ENCODE measurements around the gene FKBP7.
"Not testable (repeated sequence)": the region's sequence is repeated elsewhere in the genome, so short reads cannot be mapped to it uniquely, and the experiment has no call there.

The FKBP7 gene, protein sequence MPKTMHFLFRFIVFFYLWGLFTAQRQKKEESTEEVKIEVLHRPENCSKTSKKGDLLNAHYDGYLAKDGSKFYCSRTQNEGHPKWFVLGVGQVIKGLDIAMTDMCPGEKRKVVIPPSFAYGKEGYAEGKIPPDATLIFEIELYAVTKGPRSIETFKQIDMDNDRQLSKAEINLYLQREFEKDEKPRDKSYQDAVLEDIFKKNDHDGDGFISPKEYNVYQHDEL

DNA sequence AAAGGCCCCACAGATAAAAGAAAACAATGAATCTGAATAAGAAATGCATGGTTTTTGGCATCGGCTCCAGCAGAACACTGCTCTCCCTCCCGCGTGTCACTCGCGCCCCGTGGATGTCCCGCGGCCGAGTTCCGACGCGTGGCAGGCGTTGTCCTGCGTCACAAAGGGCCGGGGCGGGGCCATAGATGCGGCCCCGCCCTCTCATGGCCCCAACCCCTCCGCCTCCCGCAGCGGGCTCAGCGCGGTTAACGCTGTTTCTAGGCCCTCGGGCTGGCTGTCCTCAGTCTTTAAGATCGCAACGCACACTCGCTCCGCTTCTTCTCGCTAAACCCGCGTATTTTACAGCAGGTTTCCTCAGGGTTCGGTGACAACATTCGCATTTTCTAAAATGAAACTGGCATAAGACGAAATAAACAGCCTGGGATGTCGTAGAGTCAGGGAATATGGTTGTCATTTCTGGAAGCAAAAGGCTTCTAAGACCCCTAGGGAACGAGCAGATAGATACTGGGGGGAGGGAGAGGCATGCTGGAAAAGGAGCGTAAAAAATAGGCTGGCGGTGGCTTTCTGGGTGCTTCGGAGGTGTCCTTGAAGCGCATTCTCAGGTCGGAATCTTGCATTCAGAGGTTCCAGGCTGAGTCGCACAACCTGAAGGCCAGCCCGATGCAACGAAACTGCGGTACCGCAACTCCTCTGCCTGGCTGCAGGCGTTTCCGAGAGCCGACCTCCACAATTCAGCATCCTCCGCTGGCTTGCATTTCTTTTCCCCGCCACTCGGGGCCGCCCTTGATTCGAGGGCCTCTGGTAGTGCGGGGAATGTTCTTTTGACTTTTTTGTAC lies at the start of gene FKBP7:
Gene FKBP7, minus strand, starts transcription at position 162 of the 836 bp plus-strand sequence. Its CDS starts 101 bp downstream, at position 61.
- DNase-seq: peak; percentile 88

DNA sequence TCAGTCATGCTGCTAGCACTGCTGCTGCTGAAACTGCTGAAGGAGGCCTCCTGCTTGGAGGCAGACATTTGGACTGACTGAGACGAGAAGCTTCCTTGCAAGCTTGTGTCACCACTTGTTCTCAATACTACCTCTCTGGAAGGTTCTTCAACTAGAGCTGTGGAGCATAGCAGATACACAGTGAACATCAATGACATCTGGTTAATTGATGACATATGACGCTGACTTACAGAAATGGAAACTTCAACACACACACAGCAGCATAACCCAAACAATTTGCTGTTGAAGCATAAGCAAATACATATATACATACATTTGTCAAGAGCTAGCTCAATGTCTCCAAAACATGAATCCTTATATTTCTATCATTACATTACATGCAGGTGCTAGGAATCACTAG lies 49.2 kb upstream of the FKBP7 start:
- no peak for DNase-seq

- no peak for DNase-seq
These were observed 47.9 kb upstream of the FKBP7 start for GRCh38 chr2:178526256-178526655.

GRCh38 chr2:178525460-178525859 lies 47.1 kb upstream of the FKBP7 start:
- DNase-seq: not testable (repeated sequence)

GRCh38 chr2:178525010-178525409 lies 46.6 kb upstream of the FKBP7 start:
- not testable (repeated sequence) for DNase-seq

DNA sequence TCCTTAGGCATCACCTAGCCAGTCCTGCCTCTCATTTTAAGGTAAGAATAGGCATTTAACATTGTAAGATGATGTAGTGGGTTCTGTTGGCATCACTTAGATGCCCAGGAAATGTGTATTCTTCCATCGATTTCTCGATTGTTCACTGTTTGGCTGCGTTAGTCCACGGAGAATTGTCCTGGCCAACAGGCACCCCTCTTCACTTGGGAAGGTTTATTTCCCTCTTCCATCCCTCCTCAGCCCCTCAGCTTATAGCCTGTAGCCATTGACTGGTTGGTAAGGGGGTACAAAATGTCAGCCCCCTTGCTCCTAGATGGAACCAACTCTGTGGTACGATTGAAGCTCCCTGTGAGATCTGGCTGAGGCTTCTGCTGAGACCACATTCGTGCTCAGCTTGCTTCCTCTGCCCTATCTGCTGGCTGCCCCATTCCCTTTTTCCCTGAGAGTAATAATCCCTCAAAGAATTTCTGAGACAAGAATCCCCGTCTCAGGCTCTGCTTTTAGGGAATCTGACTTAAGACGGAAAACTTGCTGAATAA lies 45.3 kb upstream of the FKBP7 start:
- no peak for DNase-seq

DNA sequence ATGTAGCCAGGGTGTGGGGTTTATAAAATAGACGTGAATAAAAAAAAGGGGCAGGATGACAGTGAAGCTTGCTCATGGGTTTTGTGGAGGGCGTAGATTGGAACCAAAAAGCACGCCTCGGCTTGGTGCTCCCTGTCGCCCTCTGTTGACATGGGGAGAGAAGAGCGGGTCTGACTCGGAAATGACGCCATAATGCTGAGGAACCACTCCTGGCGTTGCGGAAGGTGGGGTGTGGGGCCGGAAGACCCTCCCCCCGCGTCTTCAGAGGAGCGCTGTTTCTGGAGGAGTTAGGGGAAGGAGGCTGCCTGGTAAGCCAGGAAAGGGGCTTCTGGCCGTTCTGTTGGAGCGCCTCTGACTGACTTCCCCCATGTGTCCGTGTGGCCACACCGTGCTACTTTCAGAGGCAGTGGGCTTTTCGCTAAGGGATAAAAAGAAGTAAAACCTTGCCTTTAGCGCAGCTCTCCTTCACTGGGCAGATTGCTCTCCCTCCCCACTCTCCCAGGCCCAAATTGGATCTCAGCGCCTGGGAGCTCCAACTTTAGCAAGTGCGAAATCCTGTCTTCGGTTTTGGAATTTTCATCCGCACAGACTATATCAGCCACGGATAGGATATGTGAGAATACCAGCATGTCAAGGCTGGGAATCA lies 44.7 kb upstream of the FKBP7 start:
- peak; percentile 92 for DNase-seq

- DNase-seq: peak; percentile 43
These were observed 43.1 kb upstream of the FKBP7 start for GRCh38 chr2:178521304-178522150.

DNA sequence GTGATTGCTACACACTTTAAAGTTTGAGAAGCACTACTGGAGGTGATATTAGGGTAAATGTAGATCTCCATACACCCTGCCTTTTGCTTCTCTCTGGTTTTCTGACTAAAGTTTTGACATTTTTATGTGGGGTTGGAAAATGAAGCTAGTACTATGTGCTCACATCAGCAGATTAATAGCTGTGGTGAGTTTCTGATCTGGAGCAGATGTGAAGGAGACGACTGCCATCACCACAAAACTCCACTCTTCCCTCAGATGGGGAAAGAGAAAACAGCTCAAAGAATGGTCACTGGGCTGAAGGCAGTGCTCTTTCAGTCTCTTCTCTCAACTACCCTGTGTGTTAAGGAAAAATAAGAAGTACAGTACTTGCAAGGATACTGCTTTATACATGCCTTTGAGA lies 39.1 kb upstream of the FKBP7 start:
- no peak for DNase-seq

- DNase-seq: peak; percentile 93
These were observed 36.3 kb upstream of the FKBP7 start for GRCh38 chr2:178514664-178515063.

GRCh38 chr2:178513876-178514275 lies 35.5 kb upstream of the FKBP7 start:
- no peak for DNase-seq

GRCh38 chr2:178512484-178512883 lies 34.1 kb upstream of the FKBP7 start:
- DNase-seq: peak; percentile 29

DNA sequence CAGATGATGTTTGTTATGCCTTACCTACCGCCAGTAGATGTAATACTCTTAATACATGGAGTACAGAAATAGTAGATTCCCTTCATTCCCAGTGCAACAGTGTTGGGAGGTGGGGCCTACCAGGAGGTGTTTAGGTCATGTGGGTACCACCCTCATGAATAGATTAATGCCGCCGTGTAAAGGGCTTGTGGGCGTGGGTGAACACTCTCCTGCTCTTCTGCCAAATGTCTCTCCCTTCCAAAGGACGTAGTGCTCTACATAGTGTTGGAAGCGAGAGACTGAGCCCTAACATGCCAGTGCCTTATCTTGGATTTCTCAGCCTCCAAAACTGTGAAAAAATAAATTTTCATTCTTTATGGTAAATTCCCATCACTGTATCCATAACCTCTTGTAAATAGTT lies 32.0 kb upstream of the FKBP7 start:
- DNase-seq: no peak

DNA sequence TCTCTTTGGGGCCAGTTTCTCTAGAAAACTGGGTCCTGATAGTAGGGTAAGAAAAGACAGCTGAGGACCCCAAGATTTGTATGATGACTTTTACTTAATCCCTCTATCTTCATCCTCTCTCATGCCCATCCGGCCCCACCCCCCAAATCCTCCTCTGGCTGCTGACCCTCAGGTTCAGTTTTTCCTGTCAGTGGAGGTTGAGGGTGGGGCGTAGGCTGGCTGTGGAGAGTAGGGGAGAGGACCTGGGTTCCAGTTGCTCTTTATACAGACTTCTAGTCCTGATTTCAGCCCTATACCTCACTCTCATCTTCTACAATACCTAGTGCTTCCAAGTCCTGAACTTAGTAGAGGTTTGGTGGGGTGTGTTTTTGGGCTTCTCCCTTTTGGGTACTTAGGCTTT lies 30.2 kb upstream of the FKBP7 start:
- no peak for DNase-seq

GRCh38 chr2:178506949-178507348 lies 28.5 kb upstream of the FKBP7 start:
- DNase-seq: no peak

- DNase-seq: no peak
These were observed 28.1 kb upstream of the FKBP7 start for GRCh38 chr2:178506524-178506923.

- DNase-seq: no peak
These were observed 27.7 kb upstream of the FKBP7 start for GRCh38 chr2:178506101-178506500.

DNA sequence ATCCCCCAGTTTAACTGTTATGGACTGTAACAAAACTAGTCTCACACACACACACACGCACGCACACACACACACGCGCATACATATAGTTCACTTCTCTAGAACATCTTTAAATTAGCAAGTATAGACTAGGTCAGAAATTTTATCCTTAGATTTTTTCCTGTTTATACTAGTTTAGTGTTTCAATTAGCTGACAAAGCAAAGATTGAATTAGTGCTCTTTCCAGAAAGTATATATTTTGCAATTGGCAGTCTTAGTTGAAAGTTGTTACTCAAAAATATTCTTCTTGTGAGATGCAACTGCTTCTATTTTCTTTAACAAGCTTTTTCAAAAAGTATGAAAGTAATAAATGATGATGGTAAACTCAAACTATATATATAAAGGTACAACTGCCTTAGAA lies 24.4 kb upstream of the FKBP7 start:
- DNase-seq: no peak

DNA sequence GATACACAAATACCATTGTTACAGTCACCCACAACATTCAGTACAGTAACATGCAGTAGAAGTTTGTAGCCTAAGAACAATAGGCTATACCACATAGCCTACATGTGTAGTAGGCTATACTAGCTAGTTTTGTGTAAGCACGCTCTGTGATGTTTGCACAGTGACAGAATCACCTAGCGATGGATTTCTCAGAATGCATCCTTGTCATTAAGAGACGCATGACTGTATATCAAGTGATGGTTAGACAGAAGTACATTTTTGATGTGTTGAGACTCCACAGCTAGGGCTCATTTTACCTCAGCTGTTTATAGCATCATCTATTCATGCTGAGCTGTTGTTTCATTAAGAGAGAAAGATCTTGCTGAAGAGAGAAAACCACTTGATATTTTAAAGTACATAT lies 21.2 kb upstream of the FKBP7 start:
- no peak for DNase-seq

DNA sequence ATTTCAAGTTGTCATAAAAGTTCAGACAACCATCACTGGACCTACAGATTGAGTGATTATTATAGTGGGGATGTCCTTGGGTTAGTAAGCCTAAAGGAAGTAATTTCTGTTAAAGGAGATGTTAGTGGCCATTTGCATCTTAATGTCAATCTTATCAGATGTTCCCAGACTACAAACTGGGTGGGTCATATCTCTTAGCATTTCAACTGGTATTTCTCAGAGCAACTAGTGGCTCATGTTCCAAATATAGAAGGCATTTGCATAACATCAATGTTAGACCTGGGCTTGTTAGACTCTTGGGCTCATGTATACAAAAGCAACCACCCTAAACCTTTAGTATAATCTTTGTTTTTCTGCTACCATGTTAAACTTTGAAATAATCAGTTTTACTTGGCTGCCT lies 19.7 kb upstream of the FKBP7 start:
- DNase-seq: no peak

GRCh38 chr2:178496049-178496448 lies 17.6 kb upstream of the FKBP7 start:
- DNase-seq: no peak

DNA sequence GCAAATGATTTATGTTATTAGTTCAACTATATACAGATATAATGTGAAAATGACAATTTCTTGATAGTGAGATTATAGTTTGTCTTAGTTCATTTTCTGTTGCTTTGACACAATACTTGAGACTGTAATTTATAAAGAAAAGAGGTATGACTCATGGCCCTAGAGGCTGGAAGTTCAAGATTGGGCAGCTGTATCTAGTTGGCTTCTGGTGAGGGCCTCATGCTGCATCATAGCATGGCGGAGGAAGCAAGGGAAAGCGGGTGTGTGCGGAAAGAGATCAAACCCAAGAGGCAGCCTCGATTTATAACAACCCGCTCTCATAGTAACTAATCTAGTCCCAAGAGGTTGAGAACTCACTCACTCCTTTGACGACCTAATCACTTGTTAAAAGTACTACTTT lies 13.2 kb upstream of the FKBP7 start:
- DNase-seq: no peak

DNA sequence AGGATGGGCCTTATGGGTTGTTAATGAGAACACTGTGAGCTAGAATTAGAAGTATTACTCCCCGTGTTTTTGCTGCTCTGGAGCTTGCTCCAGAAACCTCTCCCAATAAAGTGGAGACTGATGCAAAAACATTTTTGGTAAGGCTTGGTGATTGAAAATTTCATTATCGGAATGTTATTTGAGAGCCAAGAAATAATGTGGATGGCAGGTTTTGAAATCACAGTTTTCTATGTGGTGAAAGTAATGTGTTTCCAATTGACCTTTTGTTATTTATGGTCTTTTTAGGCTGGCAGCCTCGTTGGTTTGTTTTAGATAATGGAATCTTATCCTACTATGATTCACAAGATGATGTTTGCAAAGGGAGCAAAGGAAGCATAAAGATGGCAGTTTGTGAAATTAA lies 7.0 kb upstream of the FKBP7 start:
- DNase-seq: no peak

All from activated CD4-positive, alpha-beta T cell treated with anti-CD3 and anti-CD28 coated beads, Interleukin-10, Interleukin-2, amounts not matched to agents 100 ng/mL and 50 ng/mL, durations not matched to agents 16 hours and 8 hours (primary cell).